ENCODE measurements around the gene NOL7. TPM values are rescaled to one million over a fixed set of nuclear protein-coding genes. Genes with fewer than 3 reads are reported as not detected.

Gene NOL7
- total and polyA plus RNA-seq, 9 of the 15 experiments (the other 6 are each of a cell fraction or from before 2014, with no cell fraction given): 19.4 to 235 (median 157) TPM

DNA sequence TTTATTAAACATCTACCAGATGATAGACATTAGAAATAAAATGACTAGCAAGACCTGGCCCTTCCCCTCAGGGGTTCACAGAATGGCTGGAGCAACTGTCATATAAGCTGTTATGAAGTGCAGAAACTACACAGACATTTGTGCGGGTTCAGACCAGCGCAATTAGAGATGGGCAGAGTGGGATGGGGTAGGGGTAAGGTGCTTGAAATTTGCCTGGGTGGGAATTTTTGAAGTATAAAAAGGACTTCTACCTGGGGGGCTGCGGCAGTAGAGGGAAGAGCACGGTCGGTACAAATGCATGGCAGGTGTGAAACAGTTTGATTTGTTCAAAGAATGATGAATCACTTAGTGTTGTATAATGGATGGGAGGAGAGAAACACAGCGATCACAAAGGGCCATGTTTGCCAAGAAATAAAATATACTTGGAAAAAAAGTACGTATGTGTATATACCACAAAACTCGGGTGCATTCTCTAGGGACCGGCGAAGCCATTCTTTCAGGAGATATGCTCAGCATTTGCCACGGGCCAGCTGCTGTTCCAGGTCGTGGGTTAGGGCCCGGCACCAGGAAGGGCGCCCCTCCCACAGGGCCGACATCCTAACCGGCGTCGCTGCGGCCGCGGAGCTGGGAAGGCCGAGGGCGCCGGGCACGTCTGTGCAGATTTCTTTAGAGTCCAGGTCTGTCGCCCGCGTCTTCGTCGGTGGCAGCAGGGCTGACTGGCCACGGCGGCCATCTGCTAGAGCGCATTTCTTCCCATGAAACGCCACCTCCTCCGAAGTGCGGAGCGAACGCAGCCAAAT is 809 bp upstream of the NOL7 start (continued):
- TF ChIP-seq, protein P1, sequence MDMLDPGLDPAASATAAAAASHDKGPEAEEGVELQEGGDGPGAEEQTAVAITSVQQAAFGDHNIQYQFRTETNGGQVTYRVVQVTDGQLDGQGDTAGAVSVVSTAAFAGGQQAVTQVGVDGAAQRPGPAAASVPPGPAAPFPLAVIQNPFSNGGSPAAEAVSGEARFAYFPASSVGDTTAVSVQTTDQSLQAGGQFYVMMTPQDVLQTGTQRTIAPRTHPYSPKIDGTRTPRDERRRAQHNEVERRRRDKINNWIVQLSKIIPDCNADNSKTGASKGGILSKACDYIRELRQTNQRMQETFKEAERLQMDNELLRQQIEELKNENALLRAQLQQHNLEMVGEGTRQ (CRISPR knock-in tag; IDR thresholded peaks at IDR 0.05): no peak
- TF ChIP-seq NR2C2 (CRISPR knock-in tag; IDR thresholded peaks at IDR 0.05) (no peak), NR2C2 (tag; IDR thresholded peaks at IDR 0.05) (no peak), ZNF717 (CRISPR knock-in tag; IDR thresholded peaks at IDR 0.05) (no peak), BRD4 (IDR thresholded peaks at IDR 0.05) (peak; percentile 65), HDAC6 (IDR thresholded peaks at IDR 0.05; ENCODE audit: low read depth, low read length) (no peak), ZFPM2 (CRISPR knock-in tag; IDR thresholded peaks at IDR 0.05) (no peak), FOSL1 (tag; conservative IDR thresholded peaks at IDR 0.05) (peak; percentile 2; the same call in 1 of the 2 replicates), ZNF707 (CRISPR knock-in tag; conservative IDR thresholded peaks at IDR 0.05) (no peak), ZNF764 (CRISPR knock-in tag; IDR thresholded peaks at IDR 0.05; ENCODE audit: low read depth) (no peak), TFAM (CRISPR knock-in tag; conservative IDR thresholded peaks at IDR 0.05) (no peak), NUFIP1 (IDR thresholded peaks at IDR 0.05; ENCODE audit: partially characterized antibody) (no peak), ZNF217 (CRISPR knock-in tag; IDR thresholded peaks at IDR 0.05) (no peak), ZNF76 (CRISPR knock-in tag; IDR thresholded peaks at IDR 0.05; ENCODE audit: borderline replicate concordance) (no peak), SRF (CRISPR knock-in tag; IDR thresholded peaks at IDR 0.05) (0 out of 4 replicates have a peak, but pooled peaks of 1 of the 2 experiments have one; percentile 7), GABPB1 (CRISPR knock-in tag; IDR thresholded peaks at IDR 0.05) (no peak)
- TF ChIP-seq, protein P2, sequence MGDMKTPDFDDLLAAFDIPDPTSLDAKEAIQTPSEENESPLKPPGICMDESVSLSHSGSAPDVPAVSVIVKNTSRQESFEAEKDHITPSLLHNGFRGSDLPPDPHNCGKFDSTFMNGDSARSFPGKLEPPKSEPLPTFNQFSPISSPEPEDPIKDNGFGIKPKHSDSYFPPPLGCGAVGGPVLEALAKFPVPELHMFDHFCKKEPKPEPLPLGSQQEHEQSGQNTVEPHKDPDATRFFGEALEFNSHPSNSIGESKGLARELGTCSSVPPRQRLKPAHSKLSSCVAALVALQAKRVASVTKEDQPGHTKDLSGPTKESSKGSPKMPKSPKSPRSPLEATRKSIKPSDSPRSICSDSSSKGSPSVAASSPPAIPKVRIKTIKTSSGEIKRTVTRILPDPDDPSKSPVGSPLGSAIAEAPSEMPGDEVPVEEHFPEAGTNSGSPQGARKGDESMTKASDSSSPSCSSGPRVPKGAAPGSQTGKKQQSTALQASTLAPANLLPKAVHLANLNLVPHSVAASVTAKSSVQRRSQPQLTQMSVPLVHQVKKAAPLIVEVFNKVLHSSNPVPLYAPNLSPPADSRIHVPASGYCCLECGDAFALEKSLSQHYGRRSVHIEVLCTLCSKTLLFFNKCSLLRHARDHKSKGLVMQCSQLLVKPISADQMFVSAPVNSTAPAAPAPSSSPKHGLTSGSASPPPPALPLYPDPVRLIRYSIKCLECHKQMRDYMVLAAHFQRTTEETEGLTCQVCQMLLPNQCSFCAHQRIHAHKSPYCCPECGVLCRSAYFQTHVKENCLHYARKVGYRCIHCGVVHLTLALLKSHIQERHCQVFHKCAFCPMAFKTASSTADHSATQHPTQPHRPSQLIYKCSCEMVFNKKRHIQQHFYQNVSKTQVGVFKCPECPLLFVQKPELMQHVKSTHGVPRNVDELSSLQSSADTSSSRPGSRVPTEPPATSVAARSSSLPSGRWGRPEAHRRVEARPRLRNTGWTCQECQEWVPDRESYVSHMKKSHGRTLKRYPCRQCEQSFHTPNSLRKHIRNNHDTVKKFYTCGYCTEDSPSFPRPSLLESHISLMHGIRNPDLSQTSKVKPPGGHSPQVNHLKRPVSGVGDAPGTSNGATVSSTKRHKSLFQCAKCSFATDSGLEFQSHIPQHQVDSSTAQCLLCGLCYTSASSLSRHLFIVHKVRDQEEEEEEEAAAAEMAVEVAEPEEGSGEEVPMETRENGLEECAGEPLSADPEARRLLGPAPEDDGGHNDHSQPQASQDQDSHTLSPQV (IDR thresholded peaks at IDR 0.05): 0 out of 2 replicates have a peak, but pooled peaks have one; percentile 17
- TF ChIP-seq, protein P3, sequence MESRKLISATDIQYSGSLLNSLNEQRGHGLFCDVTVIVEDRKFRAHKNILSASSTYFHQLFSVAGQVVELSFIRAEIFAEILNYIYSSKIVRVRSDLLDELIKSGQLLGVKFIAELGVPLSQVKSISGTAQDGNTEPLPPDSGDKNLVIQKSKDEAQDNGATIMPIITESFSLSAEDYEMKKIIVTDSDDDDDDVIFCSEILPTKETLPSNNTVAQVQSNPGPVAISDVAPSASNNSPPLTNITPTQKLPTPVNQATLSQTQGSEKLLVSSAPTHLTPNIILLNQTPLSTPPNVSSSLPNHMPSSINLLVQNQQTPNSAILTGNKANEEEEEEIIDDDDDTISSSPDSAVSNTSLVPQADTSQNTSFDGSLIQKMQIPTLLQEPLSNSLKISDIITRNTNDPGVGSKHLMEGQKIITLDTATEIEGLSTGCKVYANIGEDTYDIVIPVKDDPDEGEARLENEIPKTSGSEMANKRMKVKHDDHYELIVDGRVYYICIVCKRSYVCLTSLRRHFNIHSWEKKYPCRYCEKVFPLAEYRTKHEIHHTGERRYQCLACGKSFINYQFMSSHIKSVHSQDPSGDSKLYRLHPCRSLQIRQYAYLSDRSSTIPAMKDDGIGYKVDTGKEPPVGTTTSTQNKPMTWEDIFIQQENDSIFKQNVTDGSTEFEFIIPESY (CRISPR knock-in tag; IDR thresholded peaks at IDR 0.05): no peak
- TF ChIP-seq, protein P4, sequence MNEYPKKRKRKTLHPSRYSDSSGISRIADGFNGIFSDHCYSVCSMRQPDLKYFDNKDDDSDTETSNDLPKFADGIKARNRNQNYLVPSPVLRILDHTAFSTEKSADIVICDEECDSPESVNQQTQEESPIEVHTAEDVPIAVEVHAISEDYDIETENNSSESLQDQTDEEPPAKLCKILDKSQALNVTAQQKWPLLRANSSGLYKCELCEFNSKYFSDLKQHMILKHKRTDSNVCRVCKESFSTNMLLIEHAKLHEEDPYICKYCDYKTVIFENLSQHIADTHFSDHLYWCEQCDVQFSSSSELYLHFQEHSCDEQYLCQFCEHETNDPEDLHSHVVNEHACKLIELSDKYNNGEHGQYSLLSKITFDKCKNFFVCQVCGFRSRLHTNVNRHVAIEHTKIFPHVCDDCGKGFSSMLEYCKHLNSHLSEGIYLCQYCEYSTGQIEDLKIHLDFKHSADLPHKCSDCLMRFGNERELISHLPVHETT (CRISPR knock-in tag; conservative IDR thresholded peaks at IDR 0.05 in 1 of 2, IDR thresholded peaks at IDR 0.05 in 1 of 2): no peak
